Measurements from ENCODE around the gene ABCA4.
A peak's percentile ranks its signal among the peaks of the same experiment; 100 is the strongest.
"Not testable (repeated sequence)": the region's sequence is repeated elsewhere in the genome, so short reads cannot be mapped to it uniquely, and the experiment has no call there.

The ABCA4 gene

DNA sequence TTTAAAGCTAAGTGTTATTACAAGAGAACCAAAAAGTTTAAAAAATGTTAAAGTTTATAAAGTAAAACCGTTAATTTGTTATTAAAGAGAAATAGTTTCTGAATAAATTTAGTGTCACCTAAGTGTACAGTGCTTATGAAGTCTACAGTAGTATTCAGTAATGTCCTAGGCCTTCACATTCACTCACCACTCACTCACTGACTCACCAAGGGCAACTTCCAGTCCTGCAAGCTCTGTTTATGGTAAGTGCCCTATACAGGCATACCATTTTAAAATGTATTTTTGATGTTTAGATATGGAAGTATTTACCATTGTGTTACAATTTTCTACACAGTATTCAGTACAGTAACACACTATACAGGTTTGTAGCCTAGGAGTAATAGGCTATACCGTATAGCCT is 151.6 kb downstream of the ABCA4 start:
- no peak for DNase-seq

DNA sequence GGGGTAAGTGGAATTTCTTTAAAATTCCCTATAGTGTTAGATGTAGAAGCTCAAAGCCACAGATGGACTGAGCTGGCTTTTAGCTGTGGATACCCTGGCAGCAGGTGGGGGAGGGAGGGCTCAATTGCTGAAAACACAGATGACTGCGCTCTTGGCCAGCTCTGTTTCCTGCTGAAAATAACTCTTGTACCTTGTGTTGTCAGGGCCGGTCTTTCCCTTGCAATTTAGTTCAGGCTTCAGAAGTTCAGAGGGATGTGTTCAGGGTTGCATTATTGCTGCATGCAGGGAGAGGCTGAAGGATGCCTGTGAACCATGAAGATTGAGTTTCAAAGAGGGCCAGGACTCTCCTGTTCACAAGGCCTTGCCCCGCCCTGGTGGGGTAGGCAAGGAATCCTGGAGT is 153.6 kb downstream of the ABCA4 start:
- DNase-seq = peak; percentile 5

DNA sequence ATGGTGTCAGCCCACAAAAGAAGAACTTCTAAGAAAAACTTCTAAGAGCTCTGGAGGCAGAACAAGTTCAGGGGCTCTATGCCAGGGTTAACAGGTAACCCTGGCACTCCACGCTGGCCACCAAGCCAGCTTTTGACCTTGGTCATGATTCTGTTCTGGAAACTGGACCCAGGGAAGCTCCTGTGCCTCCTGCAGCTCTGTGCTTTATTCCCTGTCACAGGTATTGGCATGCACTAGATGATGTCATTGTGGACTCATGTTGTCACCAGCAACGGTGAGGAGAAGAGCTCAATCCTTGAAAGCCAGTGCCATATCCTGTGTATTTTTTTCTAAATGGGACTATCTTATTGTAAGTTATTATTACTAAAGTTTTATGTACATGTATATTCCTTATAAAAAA is 155.1 kb downstream of the ABCA4 start:
- no peak for DNase-seq

DNA sequence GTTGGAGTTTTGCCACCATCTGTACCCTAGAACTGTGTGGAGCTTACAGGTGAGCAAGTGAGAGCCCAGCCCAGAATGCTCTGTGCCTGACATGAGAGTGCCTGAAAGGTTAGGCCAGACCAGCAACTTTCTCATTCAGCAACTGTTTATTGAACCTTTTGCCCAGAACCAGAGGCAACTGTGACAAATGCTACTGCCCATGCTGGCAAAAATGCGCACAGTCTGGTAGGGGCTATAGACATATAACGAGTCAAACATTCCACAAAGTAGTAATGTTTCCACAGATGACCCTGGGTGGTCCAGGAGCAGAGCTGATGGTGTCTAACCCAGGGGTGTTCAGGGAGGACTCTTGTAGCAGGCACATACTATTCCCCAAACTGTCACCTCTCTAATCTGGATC is 155.7 kb downstream of the ABCA4 start:
- DNase-seq = no peak

DNA sequence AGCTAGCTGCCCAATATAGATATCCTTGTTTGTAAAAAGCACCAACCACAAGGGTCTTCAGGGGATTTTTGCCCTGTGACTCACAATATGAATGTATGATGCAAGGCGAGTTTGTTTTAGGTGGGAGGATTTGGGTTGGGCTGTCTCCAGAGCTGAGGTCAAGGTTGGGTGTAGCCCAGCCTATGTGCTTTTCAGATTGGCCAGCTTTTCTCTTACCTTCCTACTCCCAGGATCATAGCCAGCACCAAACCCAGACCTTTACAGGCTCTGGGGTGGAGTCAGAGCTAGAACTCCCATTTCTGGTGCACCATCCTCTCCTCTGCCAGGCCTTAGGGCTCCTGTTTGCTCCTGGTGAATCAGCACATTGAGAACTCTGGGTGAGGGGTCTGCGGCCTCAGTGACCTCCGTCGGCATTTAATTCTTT is 156.2 kb downstream of the ABCA4 start:
- no peak for DNase-seq

DNA sequence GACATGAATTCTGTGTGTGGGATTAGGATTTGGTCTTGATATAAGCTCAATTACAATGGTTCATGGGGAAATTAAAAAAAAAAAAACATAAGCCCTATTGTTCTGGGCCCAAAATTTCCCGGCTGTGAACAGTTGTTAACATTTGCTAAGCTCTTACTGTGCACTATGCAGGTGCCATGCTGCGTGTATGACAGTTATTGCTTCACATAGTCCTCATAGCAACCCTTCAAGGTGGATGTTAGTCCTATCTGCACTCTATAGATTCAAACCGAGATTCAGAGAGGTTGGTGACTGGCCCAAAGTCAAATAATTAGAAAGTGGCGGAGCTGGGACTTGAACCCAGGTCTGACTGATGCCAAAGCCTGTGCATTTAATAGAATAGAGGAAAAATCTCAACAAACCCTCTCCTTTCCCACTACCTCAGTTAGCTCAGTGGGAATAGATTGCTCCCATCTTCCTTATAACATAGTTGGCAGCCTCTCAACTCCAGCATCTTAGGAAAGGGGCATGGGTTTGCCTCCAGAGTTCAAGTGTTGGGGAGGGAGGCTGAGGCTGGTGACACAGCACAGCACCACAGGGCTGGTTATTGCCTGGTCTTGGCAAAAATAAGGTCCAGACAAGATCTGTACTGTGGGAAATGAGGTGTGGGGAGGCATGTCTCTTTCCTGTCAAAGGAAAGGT is 156.7 kb downstream of the ABCA4 start:
- DNase-seq = no peak

DNA sequence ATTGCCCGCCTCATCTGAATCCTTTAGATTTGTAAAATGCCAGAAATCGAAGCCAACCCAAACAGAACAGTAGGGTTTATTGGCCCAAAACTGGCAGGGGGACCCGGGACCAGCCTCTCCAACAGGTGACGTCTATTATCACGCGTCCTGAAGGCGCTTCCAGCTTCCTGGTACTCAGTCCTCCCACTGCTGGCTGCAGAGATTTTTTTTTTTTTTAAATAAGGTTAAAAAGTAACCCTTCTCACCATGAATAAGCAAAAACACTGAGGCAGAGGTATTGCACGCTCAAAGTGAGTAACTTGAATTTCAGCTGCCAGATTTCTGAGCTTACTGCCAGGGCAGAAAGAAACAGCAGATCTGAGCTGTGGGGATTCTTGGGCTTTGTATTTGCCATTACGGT is 157.4 kb downstream of the ABCA4 start:
- DNase-seq = no peak

DNA sequence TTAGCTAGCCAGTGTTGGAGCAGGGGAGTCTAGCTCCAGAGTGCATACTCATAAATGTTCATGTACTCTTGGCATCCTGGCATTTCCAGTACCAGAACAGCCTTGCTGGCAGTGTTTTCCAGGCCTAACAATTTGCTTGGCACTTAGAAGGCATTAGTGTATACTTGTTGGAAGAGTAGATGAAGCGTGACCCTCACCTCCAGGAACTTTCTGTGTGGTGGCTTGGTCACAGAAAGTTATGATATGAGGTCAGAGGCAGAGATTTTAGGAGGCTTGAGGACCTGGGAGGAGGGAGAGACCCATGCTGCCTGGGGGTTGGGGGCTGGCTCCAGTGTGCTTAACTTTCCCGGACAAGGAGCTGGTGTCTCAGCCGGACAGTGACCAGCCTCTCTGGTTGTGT is 159.0 kb downstream of the ABCA4 start:
- no peak for DNase-seq

DNA sequence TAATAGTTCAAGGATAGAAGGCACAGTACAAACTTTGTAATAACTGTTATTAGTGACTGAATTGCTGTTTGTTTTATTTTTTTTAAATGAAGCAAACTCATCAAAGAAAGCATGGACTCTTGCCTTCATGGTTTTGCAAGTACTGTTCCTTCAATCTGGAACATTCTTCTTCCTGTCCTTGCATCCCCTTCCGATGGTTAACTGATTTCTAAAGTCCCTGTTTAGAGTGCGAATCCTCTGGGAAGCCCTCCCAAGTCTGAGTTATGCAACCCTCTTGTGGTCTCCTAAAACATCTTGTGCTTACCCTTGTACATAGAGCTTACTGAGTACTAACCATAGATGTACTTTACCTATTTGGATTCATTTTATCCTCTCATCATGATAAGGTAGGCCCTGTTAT is 159.5 kb downstream of the ABCA4 start:
- no peak for DNase-seq

DNA sequence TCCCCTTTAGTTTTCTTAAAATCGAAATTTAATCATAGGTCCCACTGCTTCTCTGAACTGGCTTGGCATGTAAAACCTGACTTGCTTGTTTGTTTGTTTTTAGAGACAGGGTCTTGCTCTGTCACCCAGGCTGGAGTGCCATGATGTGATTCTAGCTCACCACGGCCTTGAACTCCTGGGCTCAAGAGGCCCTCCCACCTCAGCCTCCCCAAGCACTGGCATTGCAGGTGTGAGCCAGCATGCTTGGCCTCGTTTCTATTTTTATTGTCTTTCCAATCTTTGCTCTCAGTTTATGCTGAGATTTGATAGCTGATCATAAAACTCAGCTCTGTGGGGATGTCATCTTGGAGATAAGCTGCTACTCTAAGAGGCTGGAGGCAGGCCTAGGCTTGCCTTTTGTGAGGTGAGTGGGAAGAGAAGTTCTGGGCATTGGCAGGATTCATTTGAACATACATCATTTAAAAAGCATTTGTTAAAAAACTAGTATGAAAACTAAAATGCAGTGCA is 160.3 kb downstream of the ABCA4 start:
- DNase-seq = no peak

DNA sequence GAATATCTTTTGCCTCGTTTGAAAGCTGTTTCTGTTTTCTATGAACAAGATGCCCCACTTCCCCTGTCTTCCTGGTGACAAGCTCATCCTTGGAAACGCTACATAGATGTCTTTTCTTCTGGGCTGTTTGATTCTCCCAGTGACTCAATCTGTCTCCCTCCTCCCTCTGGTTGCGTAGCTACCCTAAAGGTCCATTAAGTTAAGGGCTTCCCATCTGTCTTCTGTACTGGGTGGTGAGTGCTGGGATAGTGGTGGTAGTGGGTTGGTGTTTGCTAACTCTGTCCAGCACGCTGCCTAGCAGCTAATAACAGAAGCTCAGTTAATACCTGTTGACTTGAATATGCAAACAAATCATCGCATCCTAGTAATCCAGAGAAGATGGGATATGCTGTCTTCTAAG is 161.5 kb downstream of the ABCA4 start:
- DNase-seq = no peak

DNA sequence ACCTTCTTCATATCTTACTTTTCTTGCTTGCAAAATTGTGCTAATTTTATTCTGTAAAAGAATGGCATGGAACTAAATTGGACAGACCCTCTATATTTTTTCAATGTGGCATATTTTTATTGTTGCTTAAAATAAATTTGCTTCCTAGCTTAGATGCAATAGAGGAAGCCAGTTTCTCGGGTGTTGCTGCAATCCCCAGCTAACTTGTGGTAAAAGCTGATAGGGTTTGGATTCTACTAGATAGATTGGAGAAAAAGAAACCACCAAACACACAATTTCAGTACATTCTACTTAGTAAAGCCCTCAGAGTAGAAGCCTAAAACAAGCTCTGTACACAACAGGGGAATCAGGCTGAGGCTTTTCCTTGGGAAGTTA is 162.2 kb downstream of the ABCA4 start:
- no peak for DNase-seq

DNA sequence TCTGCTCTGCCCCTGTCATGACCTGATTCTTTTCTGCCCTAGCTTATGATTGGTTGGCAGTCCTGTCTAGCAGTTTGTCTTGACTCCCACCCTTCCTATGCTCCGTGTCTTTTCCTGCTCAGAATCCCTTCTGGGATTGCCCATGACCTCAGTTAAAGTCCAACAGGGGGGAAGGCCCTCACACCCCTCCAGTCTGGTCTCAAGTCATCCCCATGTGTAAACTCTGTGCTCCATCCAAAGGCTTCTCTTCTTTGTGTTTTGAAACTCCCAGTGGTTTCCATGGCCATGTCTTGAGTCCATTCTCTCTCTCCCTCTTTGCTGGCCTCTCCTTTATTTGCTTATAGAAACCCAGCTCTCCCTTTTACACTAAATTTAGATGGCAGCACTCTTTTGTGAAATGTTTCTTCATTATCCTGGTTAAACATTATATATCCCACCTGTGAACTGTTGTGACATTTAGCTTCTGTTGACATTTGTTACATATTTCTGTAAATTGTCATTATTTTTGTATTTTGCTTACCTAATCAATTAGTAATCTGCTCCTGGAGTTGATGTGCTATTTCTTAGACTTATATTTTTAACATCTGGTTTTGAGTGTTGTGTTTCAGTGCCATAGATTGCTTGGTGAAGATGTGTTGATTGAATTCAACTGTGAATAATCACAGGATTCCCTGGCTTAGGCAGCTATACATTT is 162.8 kb downstream of the ABCA4 start:
- DNase-seq = no peak

DNA sequence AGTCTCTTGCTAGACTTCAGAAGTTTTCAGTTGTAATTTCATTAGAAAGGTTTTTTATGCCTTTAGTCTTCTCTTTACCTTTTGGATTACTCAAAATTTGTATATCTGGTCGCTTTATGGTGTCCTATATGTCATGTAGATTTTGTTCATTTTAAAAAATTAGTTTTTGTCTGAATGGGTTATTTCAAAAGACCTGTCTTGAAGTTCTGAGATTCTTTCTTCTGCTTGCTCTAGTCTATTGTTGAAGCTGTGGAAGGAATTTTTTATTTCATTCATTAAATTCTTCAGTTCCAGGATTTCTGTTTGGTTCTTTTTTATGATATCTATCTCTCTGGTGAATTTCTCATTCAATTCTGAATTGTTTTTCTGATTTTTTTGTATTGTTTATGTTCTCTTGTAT is 165.2 kb downstream of the ABCA4 start:
- DNase-seq = no peak

DNA sequence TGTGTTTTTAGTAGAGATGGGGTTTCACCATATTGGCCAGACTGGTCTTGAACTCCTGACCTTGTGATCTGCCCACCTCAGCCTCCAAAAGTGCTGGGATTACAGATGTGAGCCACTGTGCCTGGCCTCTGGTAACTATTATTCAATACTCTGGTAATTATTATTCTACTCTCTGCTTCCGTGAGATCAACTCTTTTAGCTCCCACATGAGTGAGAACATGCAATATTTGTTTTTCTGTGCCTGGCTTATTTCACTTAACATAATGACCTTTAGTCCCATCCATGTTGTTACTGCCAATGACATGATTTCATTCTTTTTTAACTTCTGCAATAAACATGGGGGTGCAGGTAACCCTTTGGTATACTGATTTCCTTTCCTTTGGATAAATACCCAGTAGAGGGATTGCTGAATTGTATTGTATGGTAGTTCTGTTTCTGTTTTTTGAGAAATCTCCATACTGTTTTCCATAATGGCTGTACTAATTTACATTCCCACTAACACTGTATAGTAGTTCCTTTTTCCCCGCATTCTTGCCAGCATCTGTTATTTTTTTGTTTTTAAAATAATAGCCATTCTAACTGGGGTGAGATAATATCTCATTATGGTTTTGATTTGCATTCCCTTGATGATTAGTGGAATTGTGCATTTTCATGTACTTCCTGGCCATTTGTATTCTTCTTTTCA is 173.8 kb downstream of the ABCA4 start:
- DNase-seq = not testable (repeated sequence)

Data from DMS 273 treated with DMSO at 0.1 percent for 48 hours (cell line).